ENCODE measurements around the gene DBX2.

DBX2 gene

GRCh38 chr12:45076417-45077026 is 25.6 kb upstream of the DBX2 start:
- H3K9me2 ChIP-seq (ENCODE audit: low read depth, low read length) = no peaks in the 10 kb centered on the region
- H3F3A ChIP-seq (ENCODE audit: insufficient read depth, low read length) = no peaks in the 10 kb centered on the region
- no peak overlapping the region for H3K27ac ChIP-seq (ENCODE audit: low read depth, low read length, poor library complexity, severe bottlenecking)
- H3K79me2 ChIP-seq (ENCODE audit: insufficient read depth, low read length) = no peaks in the 10 kb centered on the region
- H3K27me3 ChIP-seq (ENCODE audit: insufficient read depth, low read length) = no peaks in the 10 kb centered on the region
- no peaks in the 10 kb centered on the region for H3K4me1 ChIP-seq (ENCODE audit: insufficient read depth, low read length, severe bottlenecking)
- TF ChIP-seq EZH2 (IDR thresholded peaks at IDR 0.05; ENCODE audit: borderline replicate concordance, low read length) (no peak), CTCF (IDR thresholded peaks at IDR 0.05; ENCODE audit: low read length) (no peak)
- no peaks in the 10 kb centered on the region for H3K36me3 ChIP-seq (ENCODE audit: insufficient read depth, low read length)
- no peak overlapping the region for H3K4me3 ChIP-seq (ENCODE audit: low read depth, low read length, poor library complexity, severe bottlenecking)
- no peak overlapping the region for H3K4me2 ChIP-seq (ENCODE audit: low read length)
- H3K9me3 ChIP-seq (ENCODE audit: low read length) = no peaks in the 10 kb centered on the region
- H3K9ac ChIP-seq (ENCODE audit: low read length) = no peak overlapping the region
- no peak overlapping the region for H2AFZ ChIP-seq (ENCODE audit: low read length)
- no peaks in the 10 kb centered on the region for H4K20me1 ChIP-seq (ENCODE audit: insufficient read depth, low read length)

- TF ChIP-seq EZH2 (IDR thresholded peaks at IDR 0.05; ENCODE audit: borderline replicate concordance, low read length) (no peak), CTCF (IDR thresholded peaks at IDR 0.05; ENCODE audit: low read length) (no peak)
- no peaks in the 10 kb centered on the region for H3K79me2 ChIP-seq (ENCODE audit: insufficient read depth, low read length)
- H3K9me3 ChIP-seq (ENCODE audit: low read length) = no peaks in the 10 kb centered on the region
- H3F3A ChIP-seq (ENCODE audit: insufficient read depth, low read length) = no peaks in the 10 kb centered on the region
- H3K9me2 ChIP-seq (ENCODE audit: low read depth, low read length) = no peaks in the 10 kb centered on the region
- H3K4me3 ChIP-seq (ENCODE audit: low read depth, low read length, poor library complexity, severe bottlenecking) = no peak overlapping the region
- no peak overlapping the region for H2AFZ ChIP-seq (ENCODE audit: low read length)
- no peaks in the 10 kb centered on the region for H4K20me1 ChIP-seq (ENCODE audit: insufficient read depth, low read length)
- no peaks in the 10 kb centered on the region for H3K27me3 ChIP-seq (ENCODE audit: insufficient read depth, low read length)
- no peaks in the 10 kb centered on the region for H3K36me3 ChIP-seq (ENCODE audit: insufficient read depth, low read length)
- no peak overlapping the region for H3K9ac ChIP-seq (ENCODE audit: low read length)
- no peak overlapping the region for H3K27ac ChIP-seq (ENCODE audit: low read depth, low read length, poor library complexity, severe bottlenecking)
- H3K4me2 ChIP-seq (ENCODE audit: low read length) = no peak overlapping the region
- H3K4me1 ChIP-seq (ENCODE audit: insufficient read depth, low read length, severe bottlenecking) = no peaks in the 10 kb centered on the region
Observed at GRCh38 chr12:45075587-45076282, 24.8 kb upstream of the DBX2 start.

GRCh38 chr12:45065125-45065626 is 14.3 kb upstream of the DBX2 start:
- H3K9me3 ChIP-seq (ENCODE audit: low read length) = no peaks in the 10 kb centered on the region
- no peaks in the 10 kb centered on the region for H3K4me1 ChIP-seq (ENCODE audit: insufficient read depth, low read length, severe bottlenecking)
- no peak overlapping the region for H3K27ac ChIP-seq (ENCODE audit: low read depth, low read length, poor library complexity, severe bottlenecking)
- no peaks in the 10 kb centered on the region for H4K20me1 ChIP-seq (ENCODE audit: insufficient read depth, low read length)
- H3K9me2 ChIP-seq (ENCODE audit: low read depth, low read length) = no peaks in the 10 kb centered on the region
- H3K9ac ChIP-seq (ENCODE audit: low read length) = no peak overlapping the region
- TF ChIP-seq CTCF (IDR thresholded peaks at IDR 0.05; ENCODE audit: low read length) = no peak
- no peak for TF ChIP-seq EZH2 (IDR thresholded peaks at IDR 0.05; ENCODE audit: borderline replicate concordance, low read length)
- H2AFZ ChIP-seq (ENCODE audit: low read length) = no peak overlapping the region
- H3K4me3 ChIP-seq (ENCODE audit: low read depth, low read length, poor library complexity, severe bottlenecking) = no peak overlapping the region
- no peaks in the 10 kb centered on the region for H3K36me3 ChIP-seq (ENCODE audit: insufficient read depth, low read length)
- no peaks in the 10 kb centered on the region for H3K79me2 ChIP-seq (ENCODE audit: insufficient read depth, low read length)
- H3K27me3 ChIP-seq (ENCODE audit: insufficient read depth, low read length) = no peaks in the 10 kb centered on the region
- H3K4me2 ChIP-seq (ENCODE audit: low read length) = no peak overlapping the region
- H3F3A ChIP-seq (ENCODE audit: insufficient read depth, low read length) = no peaks in the 10 kb centered on the region

Data from OCI-LY1 (cell line).